Hematopoietic multipotent progenitor cell treated with erythropoietin and hydrocortisone succinate and interleukin-3 and kit ligand, for 4 days (in vitro differentiated cells): ENCODE results near the gene RBM20.
A peak's percentile ranks its signal among the peaks of the same experiment; 100 is the strongest.

Experiments used
- DNase-seq: peaks from one replicate; pipeline ENCODE4 v3.0.0-alpha.2; 2015

The RBM20 gene

GRCh38 chr10:110818311-110819256 is 174.4 kb downstream of the RBM20 start:
- DNase-seq: no peak

- DNase-seq: no peak
Observed at GRCh38 chr10:110820321-110820814, 176.2 kb downstream of the RBM20 start.

GRCh38 chr10:110821508-110821907 is 177.4 kb downstream of the RBM20 start:
- no peak for DNase-seq

- peak; percentile 55 for DNase-seq
Observed at GRCh38 chr10:110822035-110822711, 178.0 kb downstream of the RBM20 start.

GRCh38 chr10:110822712-110823311 is 178.7 kb downstream of the RBM20 start:
- DNase-seq: no peak

GRCh38 chr10:110824152-110824441 is 180.0 kb downstream of the RBM20 start:
- DNase-seq: no peak

- no peak for DNase-seq
Observed at GRCh38 chr10:110824660-110825059, 180.5 kb downstream of the RBM20 start.

GRCh38 chr10:110825508-110825907 is 181.4 kb downstream of the RBM20 start:
- DNase-seq: no peak

GRCh38 chr10:110827410-110827809 is 183.3 kb downstream of the RBM20 start:
- DNase-seq: no peak

- DNase-seq: no peak
Observed at GRCh38 chr10:110827875-110828274, 183.7 kb downstream of the RBM20 start.

GRCh38 chr10:110828525-110828924 is 184.4 kb downstream of the RBM20 start:
- DNase-seq: no peak

GRCh38 chr10:110829721-110830410 is 185.7 kb downstream of the RBM20 start:
- no peak for DNase-seq

- DNase-seq: no peak
Observed at GRCh38 chr10:110833234-110833940, 189.3 kb downstream of the RBM20 start.

GRCh38 chr10:110833941-110834628 is 189.9 kb downstream of the RBM20 start:
- peak; percentile 35 for DNase-seq

- peak; percentile 81 for DNase-seq
Observed at GRCh38 chr10:110834629-110835301, 190.6 kb downstream of the RBM20 start.

- no peak for DNase-seq
Observed at GRCh38 chr10:110835841-110836240, 191.7 kb downstream of the RBM20 start.

GRCh38 chr10:110836706-110837105 is 192.6 kb downstream of the RBM20 start:
- DNase-seq: no peak

GRCh38 chr10:110837418-110838171 is 193.5 kb downstream of the RBM20 start:
- DNase-seq: no peak

GRCh38 chr10:110840225-110840922 is 196.2 kb downstream of the RBM20 start:
- DNase-seq: no peak
